Measurements from ENCODE around the gene CC2D2B. TPM values are rescaled to one million over a fixed set of nuclear protein-coding genes. Genes with fewer than 3 reads are reported as not detected.
A peak's percentile ranks its signal among the peaks of the same experiment; 100 is the strongest.

CC2D2B gene
- total and polyA plus RNA-seq, 2 of the 8 experiments (the other 6 are each of a cell fraction or from before 2014, with no cell fraction given), result 0.09 to 0.71 TPM

- 2% methylated on average over 77 of the region's 92 CpGs; no CpG with 5 or more reads in 1 of the 2 experiments for WGBS, 2 experiments (ENCODE audit: extremely low coverage in 1 of 2, insufficient coverage in 1 of 2, insufficient read length in 1 of 2, insufficient replicate concordance in 2 of 2, low coverage in 1 of 2, low lambda C conversion rate in 2 of 2, missing lambda C conversion rate in 1 of 2)
- H3K79me2 ChIP-seq (ENCODE audit: control insufficient read depth in 1 of 2, insufficient read depth in 2 of 2, low read length in 2 of 2), result peaks cover 10 to 44% of the 10 kb centered on the region in 2 experiments
- CTCF ChIA-PET (ENCODE audit: partially characterized antibody), result interaction anchor here (0.8 to 1.8 kb wide), 3 partner anchors 18 to 186 kb away, joined by 3 to 4 read pairs (median 3); no protein-coding TSS in a partner anchor
- TF ChIP-seq SIX5 (IDR thresholded peaks at IDR 0.05; ENCODE audit: low read depth, low read length), result no peak
- TF ChIP-seq RBBP5 (IDR thresholded peaks at IDR 0.05; ENCODE audit: borderline replicate concordance, low read depth, low read length), result no peak
- 0 out of 4 replicates have a peak, but pooled peaks of 1 of the 2 experiments have one; percentile 51 for TF ChIP-seq SIN3A (conservative IDR thresholded peaks at IDR 0.05 in 1 of 2, IDR thresholded peaks at IDR 0.05 in 1 of 2; ENCODE audit: low read depth in 1 of 2, low read length in 2 of 2)
- TF ChIP-seq RNF2 (IDR thresholded peaks at IDR 0.05; ENCODE audit: borderline replicate concordance, low read depth, low read length, missing control alignments, poor library complexity, severe bottlenecking), result peak; percentile 48
- TF ChIP-seq TBP (IDR thresholded peaks at IDR 0.05; ENCODE audit: low read depth, low read length), result peak; percentile 83
- no peak for TF ChIP-seq GTF2F1 (IDR thresholded peaks at IDR 0.05; ENCODE audit: borderline replicate concordance, low read depth, low read length)
- TF ChIP-seq CEBPB (IDR thresholded peaks at IDR 0.05; ENCODE audit: low read depth, low read length), result no peak
- TF ChIP-seq RFX5 (IDR thresholded peaks at IDR 0.05; ENCODE audit: borderline replicate concordance, low read depth, low read length), result no peak
- TF ChIP-seq PHF8 (conservative IDR thresholded peaks at IDR 0.05; ENCODE audit: low read depth, low read length), result peak; percentile 97
These were observed 135.5 kb downstream of the CC2D2B start, which contains the start of gene CCNJ for GRCh38 chr10:96043033-96043892. Gene CCNJ (plus strand): TSS chr10:96043583. CDS start chr10:96044394, 811 bp downstream.

More at GRCh38 chr10:96043033-96043892, 135.5 kb downstream of the CC2D2B start, which contains the start of gene CCNJ:
- H2BK120ac ChIP-seq (replicated peaks; ENCODE audit: low read depth, low read length), result peak within 1 kb of the TSS; percentile 82
- H2BK15ac ChIP-seq (ENCODE audit: low read length), result no peak within 1 kb of the TSS
- peak within 1 kb of the TSS; percentile 65 for H2AK5ac ChIP-seq (ENCODE audit: low read depth, low read length)
- DNase-seq (ENCODE audit: low read depth in 1 of 2, low spot score in 2 of 2) (peak; percentile 62 to 90), FAIRE-seq (no peak)
- H2BK12ac ChIP-seq (ENCODE audit: low read depth, low read length), result peak within 1 kb of the TSS; percentile 52
- H3K79me1 ChIP-seq (ENCODE audit: low read depth, low read length), result no peaks in the 10 kb centered on the region
- peaks cover 0 to 14% (median 2%) of the 10 kb centered on the region in 4 experiments; a peak in 4 of 8 replicates for H3K36me3 ChIP-seq (ENCODE audit: control insufficient read depth in 2 of 4, insufficient read depth in 4 of 4, low read length in 3 of 4)
- H2AFZ ChIP-seq (ENCODE audit: low read length), result peak within 1 kb of the TSS; percentile 83; the same call in 1 of the 2 replicates
- H3K14ac ChIP-seq (ENCODE audit: insufficient read length), result no peak within 1 kb of the TSS
- no peaks in the 10 kb centered on the region for H3K4me1 ChIP-seq (replicated peaks in 1 of 4; ENCODE audit: control insufficient read depth in 3 of 4, insufficient read depth in 4 of 4, low read length in 3 of 4)
- no peak within 1 kb of the TSS for H2BK20ac ChIP-seq (ENCODE audit: low read length)
- H3K9me3 ChIP-seq (ENCODE audit: insufficient read depth in 2 of 2, low read depth in 1 of 2, low read length in 1 of 2), result 0 out of 4 replicates have a peak, but pooled peaks cover 0 to 3% of the 10 kb centered on the region in 2 experiments
- peak within 1 kb of the TSS; percentile 88 for H3K27ac ChIP-seq (ENCODE audit: low read depth, low read length)
- peak within 1 kb of the TSS; percentile 92 for H3K4ac ChIP-seq (replicated peaks; ENCODE audit: insufficient read length, low read depth, low read length)
- H4K5ac ChIP-seq (ENCODE audit: insufficient read length, low read depth, low read length), result peak within 1 kb of the TSS; percentile 64
- H3K56ac ChIP-seq (replicated peaks; ENCODE audit: insufficient read length, low read depth, low read length), result peak within 1 kb of the TSS; percentile 85
- peaks cover 0 to 9% (median 4%) of the 10 kb centered on the region in 4 experiments; a peak in 5 of 7 replicates for H3K27me3 ChIP-seq (replicated peaks in 1 of 4; ENCODE audit: control insufficient read depth in 3 of 4, extremely low read depth in 1 of 4, insufficient read depth in 3 of 4, low read length in 3 of 4)
- peak within 1 kb of the TSS; percentile 84 to 98 (median 93) for H3K9ac ChIP-seq (replicated peaks in 1 of 4; ENCODE audit: extremely low read depth in 1 of 4, low read depth in 3 of 4, low read length in 3 of 4)
- H4K20me1 ChIP-seq (replicated peaks in 1 of 2; ENCODE audit: control insufficient read depth in 1 of 2, insufficient read depth in 2 of 2, low read length in 2 of 2), result peaks cover 4 to 6% of the 10 kb centered on the region in 2 experiments
- H4K91ac ChIP-seq (replicated peaks; ENCODE audit: insufficient read length, low read length), result peak within 1 kb of the TSS; percentile 86
- H3K4me2 ChIP-seq (ENCODE audit: insufficient read depth in 1 of 2, low read depth in 2 of 2, low read length in 2 of 2), result peak within 1 kb of the TSS; percentile 76 to 94
- H3K23ac ChIP-seq (ENCODE audit: insufficient read length), result no peak within 1 kb of the TSS
- peaks cover 11% of the 10 kb centered on the region for H3K23me2 ChIP-seq (ENCODE audit: low read depth, low read length)
- peak within 1 kb of the TSS; percentile 92 for H3K18ac ChIP-seq (ENCODE audit: extremely low read depth, low read length)
- H4K8ac ChIP-seq (ENCODE audit: extremely low read depth, insufficient read depth, low read length), result peak within 1 kb of the TSS; percentile 99
- H3K4me3 ChIP-seq (ENCODE audit: extremely low read depth in 1 of 4, insufficient read depth in 2 of 4, low read depth in 3 of 4, low read length in 4 of 4), result peak within 1 kb of the TSS; percentile 81 to 96 (median 85)
- H2BK5ac ChIP-seq (ENCODE audit: low read depth, low read length), result 0 out of 2 replicates have a peak within 1 kb of the TSS, but pooled peaks have one; percentile 54
- POLR2A ChIA-PET (ENCODE audit: partially characterized antibody), result interaction anchor here (0.9 to 2.9 kb wide), 10 partner anchors 11 to 224 kb away, joined by 3 to 24 read pairs (median 3); partner anchors contain the start of gene ZNF518A

Data from H1 (cell line).